HG03520 (cell line): Measurements from ENCODE around the gene USP10.
A peak's percentile ranks its signal among the peaks of the same experiment; 100 is the strongest.
"Not testable (repeated sequence)": the region's sequence is repeated elsewhere in the genome, so short reads cannot be mapped to it uniquely, and the experiment has no call there.

Experiments
- ATAC-seq: cut with Tn5 transposase; IDR thresholded peaks from one replicate; pipeline ENCODE4 v1.9.1; 2021; ENCODE audit warnings: mild to moderate bottlenecking, moderate library complexity; ENCODE audit not compliant: unreplicated experiment

USP10 gene

DNA sequence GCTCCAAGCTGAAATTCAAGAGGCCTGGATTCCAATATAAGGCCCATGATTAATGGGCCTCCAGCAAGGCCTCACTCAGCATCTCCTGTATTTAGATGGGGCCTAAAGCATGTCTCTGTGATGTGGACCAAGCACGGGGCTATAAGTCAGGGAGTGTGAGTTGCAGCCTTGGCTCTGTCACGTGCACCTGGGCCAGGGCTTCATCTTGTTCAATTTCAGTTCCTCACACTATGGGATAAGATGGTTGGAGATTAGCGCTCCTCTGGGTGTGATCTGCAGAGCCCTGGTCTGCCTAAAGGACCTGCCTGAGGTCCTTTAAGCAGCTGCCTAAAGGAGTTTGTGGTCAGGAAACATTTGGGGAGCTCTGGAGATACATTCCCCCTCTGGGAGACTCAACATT lies 26.2 kb upstream of the USP10 start:
- ATAC-seq: no peak

DNA sequence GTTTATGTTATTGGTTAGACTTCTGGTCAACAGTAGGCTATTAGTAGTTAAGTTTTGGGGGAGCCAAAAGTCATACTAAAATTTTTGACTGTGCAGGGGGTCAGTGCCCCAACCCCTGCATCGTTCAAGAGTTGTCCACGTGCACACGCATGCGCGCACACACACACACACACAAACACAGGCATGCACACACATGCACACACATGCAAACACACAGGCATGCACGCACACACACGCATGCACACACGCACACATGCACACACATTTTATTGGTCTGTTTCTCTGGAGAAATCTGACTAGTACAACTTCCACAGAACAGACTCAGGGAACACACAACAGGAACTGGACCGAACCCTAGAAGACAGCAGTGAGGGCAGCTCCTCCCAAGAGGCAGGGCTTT lies 24.4 kb upstream of the USP10 start:
- ATAC-seq: no peak

- no peak for ATAC-seq
Measured at GRCh38 chr16:84675884-84676283, 23.9 kb upstream of the USP10 start.

GRCh38 chr16:84677017-84677803 lies 22.6 kb upstream of the USP10 start:
- ATAC-seq: no peak

- no peak for ATAC-seq
Measured at GRCh38 chr16:84677849-84678248, 22.0 kb upstream of the USP10 start.

DNA sequence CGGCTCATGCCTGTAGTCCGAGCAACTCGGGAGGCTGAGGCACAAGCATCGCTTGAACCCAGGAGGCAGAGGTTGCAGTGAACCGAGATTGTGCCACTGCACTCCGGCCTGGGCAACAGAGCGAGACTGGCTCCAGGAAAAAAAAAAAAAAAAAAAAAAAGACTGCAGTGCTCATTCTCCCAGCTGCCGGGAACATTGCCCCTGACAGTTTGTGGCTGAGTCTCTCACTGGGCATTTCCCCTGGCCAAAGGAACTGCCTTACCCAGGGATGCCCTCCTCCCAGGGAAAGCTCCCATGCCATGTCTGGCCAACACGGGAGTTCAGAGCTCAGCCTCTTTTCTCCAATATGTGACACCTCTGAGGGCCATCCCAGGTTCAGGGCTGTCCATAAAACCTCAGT lies 21.3 kb upstream of the USP10 start:
- ATAC-seq: no peak

DNA sequence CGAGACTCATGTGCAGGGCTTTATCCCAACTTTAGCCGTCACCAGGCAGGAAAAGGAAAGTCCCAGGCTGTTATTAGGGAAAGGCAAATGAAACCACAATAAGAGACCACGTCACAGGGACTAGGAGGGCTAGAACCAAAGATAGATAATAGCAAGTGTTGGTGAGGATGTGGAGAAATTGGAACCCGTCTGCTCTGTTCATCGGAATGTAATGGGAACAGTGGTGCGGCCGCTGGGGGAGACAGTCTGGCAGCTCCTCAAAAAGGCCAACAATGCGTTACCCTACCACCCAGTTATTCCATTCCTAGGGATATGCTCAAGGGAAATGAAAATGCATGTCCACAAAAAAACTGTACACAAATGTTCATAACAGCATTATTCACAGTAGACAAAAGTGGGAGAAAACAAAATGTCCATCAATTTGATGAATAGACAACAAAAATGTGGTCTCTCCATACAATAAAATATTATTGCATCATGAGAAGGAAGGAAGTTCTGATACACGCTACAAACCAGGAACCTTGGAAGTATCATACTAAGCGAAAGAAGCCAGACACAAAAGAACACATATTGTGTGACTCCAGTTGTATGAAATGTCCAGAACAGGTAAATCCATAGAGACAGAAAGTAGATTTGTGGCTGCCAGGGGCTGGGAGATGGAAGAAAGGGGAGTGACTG lies 19.5 kb upstream of the USP10 start:
- no peak for ATAC-seq

GRCh38 chr16:84680843-84681629 lies 18.8 kb upstream of the USP10 start:
- no peak for ATAC-seq

GRCh38 chr16:84683691-84684591 lies 15.9 kb upstream of the USP10 start:
- no peak for ATAC-seq

DNA sequence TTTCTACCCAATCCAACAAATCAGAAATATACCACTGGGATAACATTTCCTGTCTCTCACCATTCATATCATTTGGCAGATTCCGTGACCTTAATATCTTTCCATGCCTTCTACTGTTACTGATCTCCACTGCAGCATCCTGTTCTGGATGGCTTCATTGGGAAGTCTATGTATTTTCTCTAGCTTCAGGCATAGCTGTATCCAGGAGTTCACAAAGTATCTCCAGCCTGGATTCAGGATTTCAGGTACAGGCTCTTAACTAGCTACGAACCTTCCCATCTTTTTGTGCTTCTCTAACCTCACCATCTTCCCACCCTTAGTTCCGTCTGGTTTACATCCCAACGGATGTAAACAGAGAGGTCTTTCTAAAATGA lies 15.2 kb upstream of the USP10 start:
- no peak for ATAC-seq

DNA sequence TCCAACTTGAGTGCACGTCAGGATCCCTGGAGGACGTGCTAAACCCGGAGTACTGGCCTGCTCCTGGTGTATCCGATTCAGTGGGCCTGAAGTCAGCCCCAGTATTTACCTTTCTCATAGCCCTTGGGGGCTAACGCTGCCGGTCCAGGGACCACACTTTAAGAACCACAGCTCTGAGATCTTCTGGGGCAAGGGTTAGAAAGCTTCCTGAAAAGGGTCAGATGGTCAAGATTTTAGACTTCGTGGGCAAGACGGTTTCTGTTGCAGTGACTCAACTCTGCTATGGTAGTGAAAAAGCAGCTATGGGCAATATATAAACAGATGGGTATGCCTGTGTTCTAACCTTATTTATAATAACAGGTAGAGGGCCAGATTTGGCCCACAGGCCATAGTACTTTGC lies 14.6 kb upstream of the USP10 start:
- ATAC-seq: no peak

DNA sequence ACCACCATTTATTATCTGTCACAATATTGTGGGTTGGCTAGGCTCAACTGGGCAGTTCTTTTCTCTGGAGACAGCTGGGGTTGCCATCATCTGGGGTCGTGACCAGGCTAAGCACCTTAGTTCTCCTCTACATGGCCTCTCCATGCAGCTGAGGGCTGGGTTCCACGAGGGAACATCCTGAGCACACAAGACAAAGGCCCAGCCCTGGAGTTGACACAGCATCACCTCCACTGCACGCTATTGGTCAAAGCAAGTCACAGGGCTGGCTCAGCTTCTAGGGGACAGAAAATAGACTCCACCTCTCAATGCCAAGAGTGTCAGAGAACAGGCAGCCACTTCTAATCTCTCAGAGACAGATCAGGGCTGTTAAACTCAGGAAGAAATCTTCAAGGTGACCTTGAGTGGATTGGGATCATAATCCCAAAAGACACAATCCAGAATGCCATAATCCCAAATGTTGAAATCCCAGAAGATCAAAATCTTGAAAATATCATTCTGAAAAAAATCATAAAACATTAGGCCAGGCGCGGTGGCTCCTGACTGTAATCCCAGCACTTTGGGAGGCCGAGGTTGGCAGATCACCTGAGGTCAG lies 13.0 kb upstream of the USP10 start:
- ATAC-seq: no peak

DNA sequence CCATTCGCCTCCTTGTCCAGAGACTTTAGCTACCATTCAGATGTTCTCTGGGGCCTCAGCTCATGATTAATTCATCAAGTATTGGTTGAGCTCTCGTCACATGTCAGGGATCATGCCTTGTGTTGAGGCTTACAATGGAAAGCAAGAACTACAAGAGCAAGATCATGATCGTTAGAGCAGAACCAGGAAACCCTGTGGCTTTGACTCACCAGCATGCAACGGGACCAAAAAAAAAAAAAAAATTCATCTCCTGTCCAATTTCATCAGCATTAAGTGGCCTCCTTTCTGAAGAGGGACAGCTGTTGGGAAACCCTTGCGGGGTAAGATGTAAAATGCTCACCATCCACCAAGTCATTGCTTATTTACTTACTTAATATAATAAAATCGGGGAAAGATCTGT lies 12.1 kb upstream of the USP10 start:
- ATAC-seq: peak; percentile 60

GRCh38 chr16:84688163-84688562 lies 11.6 kb upstream of the USP10 start:
- not testable (repeated sequence) for ATAC-seq

GRCh38 chr16:84689111-84689510 lies 10.7 kb upstream of the USP10 start:
- no peak for ATAC-seq

DNA sequence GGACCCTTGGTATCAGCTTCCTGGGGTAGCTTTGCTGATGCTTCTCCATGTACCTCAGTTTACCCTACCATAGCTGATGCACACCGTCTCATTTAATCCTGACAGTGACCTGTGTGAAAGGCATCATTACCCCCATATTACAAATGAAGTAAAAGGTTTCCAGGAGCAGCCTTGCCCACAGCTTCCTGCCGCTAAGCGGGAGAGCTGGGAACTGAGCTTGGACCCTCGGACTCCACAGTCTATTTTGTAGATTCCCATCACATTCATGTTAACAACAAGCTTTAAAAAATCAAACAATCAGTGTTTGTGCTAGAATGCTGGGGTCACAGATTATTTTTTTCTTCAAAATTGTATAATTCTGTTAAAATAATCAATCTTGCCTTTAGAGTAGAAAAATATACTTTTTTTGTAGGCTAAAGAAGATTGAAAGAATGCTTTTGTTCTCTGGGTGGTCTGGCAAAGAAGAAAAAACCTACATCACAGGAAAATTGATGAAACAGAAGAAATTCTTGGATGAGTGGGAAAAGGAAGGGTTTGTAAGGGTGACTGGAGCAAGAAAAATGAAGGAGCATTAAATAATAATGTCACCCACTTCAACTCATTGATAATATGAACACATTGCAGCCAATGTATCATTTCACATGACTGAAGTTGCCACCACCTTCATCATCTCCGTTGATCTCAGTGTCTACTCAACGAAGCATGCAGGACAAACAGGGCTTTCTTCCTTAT lies 9.5 kb upstream of the USP10 start:
- ATAC-seq: no peak

- ATAC-seq: no peak
Measured at GRCh38 chr16:84692451-84693214, 7.2 kb upstream of the USP10 start.

GRCh38 chr16:84693869-84694268 lies 5.9 kb upstream of the USP10 start:
- ATAC-seq: not testable (repeated sequence)

- no peak for ATAC-seq
Measured at GRCh38 chr16:84694980-84695379, 4.8 kb upstream of the USP10 start.
